ENCODE data around the gene TEDC1.

TEDC1 gene

GRCh38 chr14:105444859-105445258, 46.2 kb upstream of the TEDC1 start (continued):
- TF ChIP-seq ZNF280C (tag by site-specific recombination; IDR thresholded peaks at IDR 0.05), result no peak
- no peak for TF ChIP-seq RBAK (tag by site-specific recombination; IDR thresholded peaks at IDR 0.05)
- no peak for TF ChIP-seq ZNF704 (tag by site-specific recombination; IDR thresholded peaks at IDR 0.05)
- no peak for TF ChIP-seq ZNF394 (tag by site-specific recombination; IDR thresholded peaks at IDR 0.05; ENCODE audit: borderline replicate concordance)
- TF ChIP-seq KLF1 (tag by site-specific recombination; IDR thresholded peaks at IDR 0.05), result no peak

- Histone ChIP-seq H3K4me1 (ENCODE audit: control insufficient read depth, insufficient read depth, low read length) (no peaks in the 10 kb centered on the region), H3K4me3 (ENCODE audit: low read depth, low read length) (no peak overlapping the region), H3K27ac (ENCODE audit: extremely low read depth, low read depth, low read length) (peak overlapping the region; percentile 17; the same call in 1 of the 2 replicates), H3K9me3 (ENCODE audit: control insufficient read depth, insufficient read depth, low read depth, low read length) (no peaks in the 10 kb centered on the region), H3K36me3 (ENCODE audit: control insufficient read depth in 2 of 2, insufficient read depth in 1 of 2, low read length in 2 of 2) (peaks cover 0 to 54% of the 10 kb centered on the region in 2 experiments; a peak in 2 of 3 replicates)
- ChIA-PET POLR2A (no interaction called here), CTCF (interaction anchor here (0.7 kb wide), 1 partner anchor 116 kb away, joined by 3 read pairs; no protein-coding TSS in a partner anchor)
- TF ChIP-seq ZNF837 (tag by site-specific recombination; IDR thresholded peaks at IDR 0.05) (no peak), ZNF768 (tag by site-specific recombination; IDR thresholded peaks at IDR 0.05) (no peak), MEIS1 (CRISPR knock-in tag; IDR thresholded peaks at IDR 0.05; ENCODE audit: borderline replicate concordance) (no peak), ZNF114 (tag by site-specific recombination; IDR thresholded peaks at IDR 0.05) (no peak), ZNF488 (tag by site-specific recombination; IDR thresholded peaks at IDR 0.05) (no peak), ZNF776 (tag by site-specific recombination; IDR thresholded peaks at IDR 0.05; ENCODE audit: borderline replicate concordance) (no peak), SALL2 (tag by site-specific recombination; IDR thresholded peaks at IDR 0.05; ENCODE audit: borderline replicate concordance) (no peak), ZEB2 (tag by site-specific recombination; IDR thresholded peaks at IDR 0.05) (no peak), ZNF239 (tag by site-specific recombination; IDR thresholded peaks at IDR 0.05) (no peak), ZNF16 (tag by site-specific recombination; IDR thresholded peaks at IDR 0.05; ENCODE audit: low read depth) (no peak), KLF16 (tag by site-specific recombination; IDR thresholded peaks at IDR 0.05) (no peak), ZFP41 (tag by site-specific recombination; IDR thresholded peaks at IDR 0.05; ENCODE audit: borderline replicate concordance) (no peak), KLF7 (tag by site-specific recombination; IDR thresholded peaks at IDR 0.05; ENCODE audit: borderline replicate concordance) (no peak), ZNF202 (tag by site-specific recombination; IDR thresholded peaks at IDR 0.05; ENCODE audit: borderline replicate concordance) (no peak), ZNF707 (tag by site-specific recombination; IDR thresholded peaks at IDR 0.05) (no peak), KLF17 (tag by site-specific recombination; IDR thresholded peaks at IDR 0.05) (no peak), ZNF155 (tag by site-specific recombination; IDR thresholded peaks at IDR 0.05) (no peak)
Measured at GRCh38 chr14:105445290-105445689, 45.8 kb upstream of the TEDC1 start.
